ENCODE measurements around the gene RBM47.
"Not testable (repeated sequence)": the region's sequence is repeated elsewhere in the genome, so short reads cannot be mapped to it uniquely, and the experiment has no call there.

RBM47 gene

GRCh38 chr4:40406340-40406739 is 223.3 kb downstream of the RBM47 start:
- no peak for DNase-seq (ENCODE audit: low spot score)

- DNase-seq (ENCODE audit: low spot score) = no peak
Measured at GRCh38 chr4:40405193-40405592, 224.5 kb downstream of the RBM47 start.

- no peak for DNase-seq (ENCODE audit: low spot score)
Measured at GRCh38 chr4:40403081-40403480, 226.6 kb downstream of the RBM47 start.

GRCh38 chr4:40402556-40402955 is 227.1 kb downstream of the RBM47 start:
- DNase-seq (ENCODE audit: low spot score) = no peak

GRCh38 chr4:40401631-40402030 is 228.0 kb downstream of the RBM47 start:
- no peak for DNase-seq (ENCODE audit: low spot score)

GRCh38 chr4:40401096-40401495 is 228.6 kb downstream of the RBM47 start:
- no peak for DNase-seq (ENCODE audit: low spot score)

GRCh38 chr4:40399578-40399977 is 230.1 kb downstream of the RBM47 start:
- no peak for DNase-seq (ENCODE audit: low spot score)

GRCh38 chr4:40395908-40396793 is 233.5 kb downstream of the RBM47 start:
- no peak for DNase-seq (ENCODE audit: low spot score)

GRCh38 chr4:40395166-40395900 is 234.3 kb downstream of the RBM47 start:
- no peak for DNase-seq (ENCODE audit: low spot score)

- DNase-seq (ENCODE audit: low spot score) = no peak
Measured at GRCh38 chr4:40394236-40394635, 235.4 kb downstream of the RBM47 start.

- DNase-seq (ENCODE audit: low spot score) = not testable (repeated sequence)
Measured at GRCh38 chr4:40392241-40392640, 237.4 kb downstream of the RBM47 start.

GRCh38 chr4:40389986-40390385 is 239.7 kb downstream of the RBM47 start:
- no peak for DNase-seq (ENCODE audit: low spot score)

- DNase-seq (ENCODE audit: low spot score) = peak; percentile 18
Measured at GRCh38 chr4:40388239-40388638, 241.4 kb downstream of the RBM47 start.

- DNase-seq (ENCODE audit: low spot score) = no peak
Measured at GRCh38 chr4:40380647-40381046, 249.0 kb downstream of the RBM47 start.

GRCh38 chr4:40379248-40379647 is 250.4 kb downstream of the RBM47 start:
- no peak for DNase-seq (ENCODE audit: low spot score)

GRCh38 chr4:40378619-40379018 is 251.0 kb downstream of the RBM47 start:
- DNase-seq (ENCODE audit: low spot score) = no peak

- no peak for DNase-seq (ENCODE audit: low spot score)
Measured at GRCh38 chr4:40377512-40378365, 251.9 kb downstream of the RBM47 start.

GRCh38 chr4:40375620-40376019 is 254.0 kb downstream of the RBM47 start:
- no peak for DNase-seq (ENCODE audit: low spot score)

GRCh38 chr4:40375095-40375494 is 254.6 kb downstream of the RBM47 start:
- DNase-seq (ENCODE audit: low spot score) = no peak

- no peak for DNase-seq (ENCODE audit: low spot score)
Measured at GRCh38 chr4:40373636-40374035, 256.0 kb downstream of the RBM47 start.
